ENCODE data around the gene CDH4.
"Not testable (repeated sequence)": the region's sequence is repeated elsewhere in the genome, so short reads cannot be mapped to it uniquely, and the experiment has no call there.

The CDH4 gene

DNA sequence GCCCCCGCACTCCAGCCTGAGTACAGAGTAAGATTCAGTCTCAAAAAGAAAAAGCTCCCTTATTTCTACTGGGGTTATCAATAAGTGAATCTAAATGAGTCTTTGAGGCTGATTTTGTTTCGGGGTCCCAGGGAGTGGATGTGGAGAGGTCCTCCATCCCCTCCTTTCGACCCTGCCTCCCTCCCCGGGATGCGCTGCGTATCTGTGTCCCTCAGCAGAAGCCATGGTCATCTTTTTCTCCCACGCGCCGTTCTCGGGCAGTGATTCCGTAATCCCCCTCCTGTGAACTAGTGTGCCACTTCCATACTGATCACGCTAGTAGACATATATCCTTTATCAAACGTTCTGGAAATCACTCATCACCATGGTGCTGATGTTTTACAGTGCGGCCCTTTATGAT is 152.9 kb downstream of the CDH4 start:
- TF ChIP-seq, protein P1, sequence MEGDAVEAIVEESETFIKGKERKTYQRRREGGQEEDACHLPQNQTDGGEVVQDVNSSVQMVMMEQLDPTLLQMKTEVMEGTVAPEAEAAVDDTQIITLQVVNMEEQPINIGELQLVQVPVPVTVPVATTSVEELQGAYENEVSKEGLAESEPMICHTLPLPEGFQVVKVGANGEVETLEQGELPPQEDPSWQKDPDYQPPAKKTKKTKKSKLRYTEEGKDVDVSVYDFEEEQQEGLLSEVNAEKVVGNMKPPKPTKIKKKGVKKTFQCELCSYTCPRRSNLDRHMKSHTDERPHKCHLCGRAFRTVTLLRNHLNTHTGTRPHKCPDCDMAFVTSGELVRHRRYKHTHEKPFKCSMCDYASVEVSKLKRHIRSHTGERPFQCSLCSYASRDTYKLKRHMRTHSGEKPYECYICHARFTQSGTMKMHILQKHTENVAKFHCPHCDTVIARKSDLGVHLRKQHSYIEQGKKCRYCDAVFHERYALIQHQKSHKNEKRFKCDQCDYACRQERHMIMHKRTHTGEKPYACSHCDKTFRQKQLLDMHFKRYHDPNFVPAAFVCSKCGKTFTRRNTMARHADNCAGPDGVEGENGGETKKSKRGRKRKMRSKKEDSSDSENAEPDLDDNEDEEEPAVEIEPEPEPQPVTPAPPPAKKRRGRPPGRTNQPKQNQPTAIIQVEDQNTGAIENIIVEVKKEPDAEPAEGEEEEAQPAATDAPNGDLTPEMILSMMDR (IDR thresholded peaks at IDR 0.05) = no peak
- no peak overlapping the region for H3K27ac ChIP-seq

DNA sequence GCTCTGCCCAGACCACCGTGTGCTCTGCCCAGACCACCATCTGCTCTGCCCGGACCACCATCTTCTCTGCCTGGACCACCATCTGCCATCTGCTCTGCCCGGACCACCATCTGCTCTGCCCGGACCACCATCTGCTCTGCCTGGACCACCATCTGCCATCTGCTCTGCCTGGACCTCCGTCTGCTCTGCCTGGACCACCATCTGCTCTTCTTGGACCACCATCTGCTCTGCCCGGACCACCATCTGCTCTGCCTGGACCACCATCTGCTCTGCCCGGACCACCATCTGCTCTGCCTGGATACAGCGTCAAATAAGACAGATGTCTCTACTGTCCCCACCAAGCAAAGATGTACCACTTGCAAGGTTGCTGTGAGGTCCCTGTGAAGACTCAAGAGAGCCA is 154.7 kb downstream of the CDH4 start:
- H3K27ac ChIP-seq = not testable (repeated sequence)

DNA sequence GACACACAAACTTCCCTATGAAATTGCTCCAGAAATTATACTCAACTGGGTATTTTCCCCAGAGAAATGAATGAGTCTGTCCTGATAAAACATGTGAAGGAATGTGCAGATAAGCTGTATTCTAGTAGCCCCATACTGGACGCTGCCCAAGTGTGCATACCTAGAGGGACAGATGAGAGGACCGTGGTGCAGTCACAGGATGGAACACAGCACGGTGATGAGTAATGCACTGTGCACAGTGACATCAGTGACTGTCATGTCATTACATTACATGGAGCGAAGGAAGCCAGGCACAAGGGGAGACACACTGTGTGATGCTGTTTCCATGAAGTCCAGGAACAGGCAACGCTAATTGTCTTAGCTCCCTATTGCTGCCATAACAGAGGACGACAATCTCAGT is 155.5 kb downstream of the CDH4 start:
- TF ChIP-seq, protein P1 (IDR thresholded peaks at IDR 0.05) = no peak
- no peak for TF ChIP-seq ZFX (IDR thresholded peaks at IDR 0.05; ENCODE audit: borderline replicate concordance)
- H3K27ac ChIP-seq = no peak overlapping the region

DNA sequence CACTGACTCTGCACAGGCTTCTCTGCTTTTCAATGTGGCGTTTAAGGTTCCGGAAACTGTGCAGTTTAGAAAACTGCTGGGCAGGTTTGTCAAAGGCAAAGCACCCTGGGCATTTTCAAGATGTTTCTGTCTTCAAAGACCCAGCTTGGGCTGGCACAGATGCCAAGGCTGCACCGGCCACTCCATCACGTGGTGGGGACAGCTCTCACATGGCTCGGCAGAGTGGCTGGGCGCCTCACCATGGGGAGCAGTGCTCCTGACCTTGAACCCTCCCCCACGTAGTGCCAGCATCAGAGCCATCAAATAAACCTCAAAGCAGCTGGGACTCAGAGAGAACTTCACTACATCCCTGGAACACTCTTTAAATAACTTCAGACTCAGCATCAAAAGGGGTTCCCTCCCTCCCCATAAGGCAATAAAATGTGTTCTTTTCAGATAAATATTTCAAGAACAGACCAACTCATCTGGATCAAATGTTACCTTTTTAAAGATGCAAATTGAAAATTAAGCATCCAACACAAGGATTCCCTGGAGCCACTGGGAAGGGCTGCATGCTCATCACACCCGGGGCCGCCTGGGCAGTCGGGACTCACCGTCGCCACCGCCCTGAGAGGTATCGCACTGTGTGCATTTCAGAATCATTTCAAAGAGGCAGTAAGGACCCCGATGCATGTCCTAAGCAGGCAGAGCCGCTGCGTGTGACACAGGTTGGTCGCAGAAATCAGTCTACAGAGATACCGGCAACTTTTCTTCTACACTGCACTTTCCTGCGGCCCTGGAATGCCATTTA is 157.1 kb downstream of the CDH4 start:
- TF ChIP-seq, protein P1 (IDR thresholded peaks at IDR 0.05) = no peak
- TF ChIP-seq ZFX (IDR thresholded peaks at IDR 0.05; ENCODE audit: borderline replicate concordance) = no peak
- H3K27ac ChIP-seq = no peak overlapping the region

DNA sequence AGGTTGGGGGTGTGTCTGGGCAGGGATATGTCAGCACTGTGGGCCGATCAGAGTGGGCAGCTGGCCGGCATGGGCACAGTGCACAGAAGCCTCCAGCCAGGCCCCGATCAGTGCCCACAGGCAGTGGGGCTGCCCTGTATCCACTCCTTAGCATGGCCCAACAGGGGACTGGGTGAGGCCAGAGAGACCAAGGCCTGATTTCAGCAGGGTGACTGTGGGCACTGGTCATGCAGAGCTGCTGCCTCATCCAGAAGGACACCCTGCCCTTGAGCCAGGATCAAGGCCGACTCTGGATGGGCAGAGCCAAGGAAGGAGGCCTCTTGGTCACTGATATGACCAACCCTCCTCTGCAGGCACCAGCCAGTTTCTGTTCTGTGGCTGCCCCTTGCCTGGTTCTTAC is 159.7 kb downstream of the CDH4 start:
- no peak overlapping the region for H3K27ac ChIP-seq
- TF ChIP-seq, protein P1 (IDR thresholded peaks at IDR 0.05) = no peak
- no peak for TF ChIP-seq ZFX (IDR thresholded peaks at IDR 0.05; ENCODE audit: borderline replicate concordance)

DNA sequence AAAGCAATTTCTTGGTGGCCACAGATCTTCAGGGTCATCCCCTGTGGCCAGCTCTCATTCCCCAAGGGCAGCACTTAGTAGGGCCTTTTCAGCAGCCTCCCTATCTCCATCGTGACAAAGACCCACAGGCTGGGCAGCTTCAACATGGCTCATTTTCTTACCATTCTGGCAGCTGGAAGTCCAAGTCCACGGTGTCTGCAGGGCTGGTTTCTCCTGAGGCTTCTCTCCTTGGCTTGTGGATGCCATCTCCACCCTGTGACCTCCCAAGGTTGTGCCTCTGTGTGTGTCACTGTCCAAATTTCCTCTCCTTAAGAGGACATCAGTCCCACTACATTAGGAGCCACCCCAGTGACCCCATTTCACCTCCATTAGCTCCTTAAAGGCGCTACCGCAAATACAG is 161.7 kb downstream of the CDH4 start:
- TF ChIP-seq, protein P1 (IDR thresholded peaks at IDR 0.05) = no peak
- TF ChIP-seq ZFX (IDR thresholded peaks at IDR 0.05; ENCODE audit: borderline replicate concordance) = no peak
- H3K27ac ChIP-seq = no peak overlapping the region

DNA sequence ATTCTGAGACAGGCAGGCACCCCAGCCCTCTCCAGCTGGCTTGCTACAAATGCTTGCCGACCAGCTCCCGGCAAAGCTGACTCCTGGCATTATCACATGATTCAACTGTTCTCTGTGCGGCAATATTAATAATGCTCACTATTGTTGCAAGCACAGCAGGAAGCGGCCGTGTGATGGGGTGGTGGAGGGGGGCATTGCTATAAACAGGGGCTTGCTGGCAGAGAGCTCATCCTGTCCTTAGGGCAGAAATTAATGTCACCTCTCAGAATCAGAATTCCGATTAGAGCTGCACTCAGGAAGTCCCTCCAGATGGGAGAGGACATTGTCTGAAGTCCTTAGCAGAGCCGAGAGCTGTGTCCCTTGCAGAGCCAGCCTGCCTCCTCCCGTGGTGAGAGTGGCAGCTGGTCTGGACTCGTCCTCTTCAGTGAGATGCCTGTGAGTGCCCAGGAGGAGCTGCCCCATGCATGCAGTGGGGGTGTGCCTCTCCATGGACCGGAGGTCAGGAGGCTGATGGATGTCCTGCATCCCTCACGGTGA is 162.5 kb downstream of the CDH4 start:
- TF ChIP-seq, protein P1 (IDR thresholded peaks at IDR 0.05) = no peak
- no peak for TF ChIP-seq ZFX (IDR thresholded peaks at IDR 0.05; ENCODE audit: borderline replicate concordance)
- no peak overlapping the region for H3K27ac ChIP-seq
